ENCODE results near the gene KLHL21.
A peak's percentile ranks its signal among the peaks of the same experiment; 100 is the strongest.

Gene KLHL21

GRCh38 chr1:6580593-6581409 is 21.9 kb downstream of the KLHL21 start:
- peaks cover 0 to 6% (median 0%) of the 10 kb centered on the region in 3 donors for H3K36me3 ChIP-seq
- TF ChIP-seq, protein P1, sequence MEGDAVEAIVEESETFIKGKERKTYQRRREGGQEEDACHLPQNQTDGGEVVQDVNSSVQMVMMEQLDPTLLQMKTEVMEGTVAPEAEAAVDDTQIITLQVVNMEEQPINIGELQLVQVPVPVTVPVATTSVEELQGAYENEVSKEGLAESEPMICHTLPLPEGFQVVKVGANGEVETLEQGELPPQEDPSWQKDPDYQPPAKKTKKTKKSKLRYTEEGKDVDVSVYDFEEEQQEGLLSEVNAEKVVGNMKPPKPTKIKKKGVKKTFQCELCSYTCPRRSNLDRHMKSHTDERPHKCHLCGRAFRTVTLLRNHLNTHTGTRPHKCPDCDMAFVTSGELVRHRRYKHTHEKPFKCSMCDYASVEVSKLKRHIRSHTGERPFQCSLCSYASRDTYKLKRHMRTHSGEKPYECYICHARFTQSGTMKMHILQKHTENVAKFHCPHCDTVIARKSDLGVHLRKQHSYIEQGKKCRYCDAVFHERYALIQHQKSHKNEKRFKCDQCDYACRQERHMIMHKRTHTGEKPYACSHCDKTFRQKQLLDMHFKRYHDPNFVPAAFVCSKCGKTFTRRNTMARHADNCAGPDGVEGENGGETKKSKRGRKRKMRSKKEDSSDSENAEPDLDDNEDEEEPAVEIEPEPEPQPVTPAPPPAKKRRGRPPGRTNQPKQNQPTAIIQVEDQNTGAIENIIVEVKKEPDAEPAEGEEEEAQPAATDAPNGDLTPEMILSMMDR (IDR thresholded peaks at IDR 0.05), result no peak
- H3K27me3 ChIP-seq, result no peaks in the 10 kb centered on the region
- intact Hi-C loops (cut with DNase I; ENCODE audit: low total_unique reads), result loop anchor here (10.0 kb wide), 1 partner anchor 54 kb away; no protein-coding TSS in a partner anchor
- H3K4me1 ChIP-seq, result peaks cover 8 to 46% (median 36%) of the 10 kb centered on the region in 4 donors
- peak overlapping the region; percentile 95 to 96 for H3K27ac ChIP-seq
- H3K9me3 ChIP-seq, result no peaks in the 10 kb centered on the region
- peak overlapping the region; percentile 88 to 91 for H3K4me3 ChIP-seq
- peak in 1 of 2 donors; percentile 75 for DNase-seq

GRCh38 chr1:6580119-6580592 is 22.5 kb downstream of the KLHL21 start:
- Histone ChIP-seq H3K9me3 (no peaks in the 10 kb centered on the region), H3K36me3 (peaks cover 0 to 6% (median 0%) of the 10 kb centered on the region in 3 donors), H3K27ac (peak overlapping the region; percentile 95 to 96), H3K4me1 (peaks cover 8 to 46% (median 32%) of the 10 kb centered on the region in 4 donors), H3K4me3 (peak overlapping the region; percentile 88 to 91), H3K27me3 (no peaks in the 10 kb centered on the region)
- TF ChIP-seq, protein P1 (IDR thresholded peaks at IDR 0.05), result no peak
- no peak for DNase-seq
- intact Hi-C loops (cut with DNase I; ENCODE audit: low total_unique reads), result loop anchor here (10.0 kb wide), 1 partner anchor 55 kb away; no protein-coding TSS in a partner anchor

DNA sequence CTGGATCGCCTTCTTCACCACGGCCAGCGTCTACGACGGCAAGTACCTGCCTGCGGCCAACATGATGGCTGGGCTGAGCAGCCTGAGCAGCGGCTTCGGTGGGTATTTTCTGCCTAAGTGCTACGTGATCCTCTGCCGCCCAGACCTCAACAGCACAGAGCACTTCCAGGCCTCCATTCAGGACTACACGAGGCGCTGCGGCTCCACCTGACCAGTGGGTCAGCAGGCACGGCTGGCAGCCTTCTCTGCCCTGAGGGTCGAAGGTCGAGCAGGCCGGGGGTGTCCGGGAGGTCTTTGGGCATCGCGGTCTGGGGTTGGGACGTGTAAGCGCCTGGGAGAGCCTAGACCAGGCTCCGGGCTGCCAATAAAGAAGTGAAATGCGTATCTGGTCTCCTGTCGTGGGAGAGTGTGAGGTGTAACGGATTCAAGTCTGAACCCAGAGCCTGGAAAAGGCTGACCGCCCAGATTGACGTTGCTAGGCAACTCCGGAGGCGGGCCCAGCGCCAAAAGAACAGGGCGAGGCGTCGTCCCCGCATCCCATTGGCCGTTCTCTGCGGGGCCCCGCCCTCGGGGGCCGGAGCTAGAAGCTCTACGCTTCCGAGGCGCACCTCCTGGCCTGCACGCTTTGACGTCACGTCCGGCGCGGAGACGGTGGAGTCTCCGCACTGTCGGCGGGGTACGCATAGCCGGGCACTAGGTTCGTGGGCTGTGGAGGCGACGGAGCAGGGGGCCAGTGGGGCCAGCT is 23.1 kb downstream of the KLHL21 start, which contains the start of gene ZBTB48:
ZBTB48 (plus strand) TSS at position 621 of the 745 bp plus-strand sequence. CDS start 616 bp downstream, outside the sequence.
- peaks cover 8 to 46% (median 32%) of the 10 kb centered on the region in 4 donors for H3K4me1 ChIP-seq
- no peaks in the 10 kb centered on the region for H3K9me3 ChIP-seq
- no peaks in the 10 kb centered on the region for H3K27me3 ChIP-seq
- TF ChIP-seq, protein P1 (IDR thresholded peaks at IDR 0.05), result peak in 1 of 2 experiments; percentile 4
- peak; percentile 99 to 100 for DNase-seq
- peak within 1 kb of the TSS; percentile 95 to 96 for H3K27ac ChIP-seq
- H3K36me3 ChIP-seq, result peaks cover 0 to 6% (median 0%) of the 10 kb centered on the region in 3 donors
- intact Hi-C loops (cut with DNase I; ENCODE audit: low total_unique reads), result loop anchor here (10.0 kb wide), 1 partner anchor 55 kb away; no protein-coding TSS in a partner anchor
- H3K4me3 ChIP-seq, result peak within 1 kb of the TSS; percentile 88 to 91

- Histone ChIP-seq H3K4me1 (peaks cover 8 to 40% (median 32%) of the 10 kb centered on the region in 4 donors), H3K27ac (peak overlapping the region; percentile 95 to 96), H3K9me3 (no peaks in the 10 kb centered on the region), H3K27me3 (peaks cover 0 to 2% of the 10 kb centered on the region in 2 donors), H3K4me3 (peak overlapping the region; percentile 88 to 91), H3K36me3 (peaks cover 0 to 6% (median 0%) of the 10 kb centered on the region in 3 donors)
- intact Hi-C loops (cut with DNase I; ENCODE audit: low total_unique reads), result no loop called here
- TF ChIP-seq, protein P1 (IDR thresholded peaks at IDR 0.05), result no peak
- DNase-seq, result no peak
Measured at GRCh38 chr1:6578624-6579373, 23.9 kb downstream of the KLHL21 start.
